Activated CD4-positive, alpha-beta T cell treated with anti-CD3 and anti-CD28 coated beads, Interleukin-10, Interleukin-2, amounts not matched to agents 100 ng/mL and 50 ng/mL, durations not matched to agents 16 hours and 8 hours (primary cell): ENCODE results near the gene CFAP65.
A peak's percentile ranks its signal among the peaks of the same experiment; 100 is the strongest.

ENCODE experiments used
- DNase-seq: peaks from one replicate; pipeline ENCODE4 v3.0.0-alpha.2; 2020

CFAP65 gene

DNA sequence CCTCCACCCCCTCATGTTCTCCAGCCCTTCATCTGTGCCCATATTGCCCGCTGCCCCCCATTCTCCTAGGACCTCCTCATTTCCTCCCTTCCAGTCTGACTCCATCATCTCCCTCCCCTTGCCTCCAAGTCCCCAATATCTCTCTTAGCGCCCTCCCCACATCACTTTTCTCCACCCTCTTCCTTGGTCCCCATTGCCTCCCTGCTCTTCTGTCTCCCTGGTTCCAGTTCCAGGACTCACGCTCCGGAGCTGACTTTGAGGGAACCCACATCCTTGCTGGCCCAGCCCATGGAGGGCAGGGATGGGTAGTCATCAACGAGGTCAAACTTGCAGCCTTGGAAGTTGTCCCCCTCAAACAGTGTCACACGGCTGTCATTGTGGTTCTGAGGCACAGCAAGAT, 50.7 kb downstream of the CFAP65 start:
- no peak for DNase-seq

- DNase-seq: no peak
These were observed 51.3 kb downstream of the CFAP65 start for GRCh38 chr2:218990052-218990451.

DNA sequence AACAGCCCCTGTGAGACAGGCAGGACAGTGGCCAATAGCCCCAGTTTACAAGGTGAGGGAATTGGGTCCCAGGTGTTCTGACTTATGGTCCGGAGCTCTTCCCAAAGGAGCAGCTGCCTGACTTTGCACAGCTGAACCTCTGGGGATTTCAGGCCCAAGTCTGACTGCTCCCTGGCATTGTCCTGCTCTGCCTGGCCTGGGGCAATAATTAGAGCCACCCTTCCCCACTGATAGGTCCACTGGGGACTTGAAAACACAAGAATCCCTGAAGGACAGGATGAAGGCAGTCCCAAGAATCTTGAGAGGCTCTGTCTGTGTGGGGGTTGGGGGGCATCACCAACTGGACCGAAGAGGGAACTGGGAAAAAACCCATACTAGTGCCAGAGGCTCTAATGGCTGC, 52.7 kb downstream of the CFAP65 start:
- DNase-seq: no peak

- DNase-seq: no peak
These were observed 53.2 kb downstream of the CFAP65 start for GRCh38 chr2:218988164-218988563.

DNA sequence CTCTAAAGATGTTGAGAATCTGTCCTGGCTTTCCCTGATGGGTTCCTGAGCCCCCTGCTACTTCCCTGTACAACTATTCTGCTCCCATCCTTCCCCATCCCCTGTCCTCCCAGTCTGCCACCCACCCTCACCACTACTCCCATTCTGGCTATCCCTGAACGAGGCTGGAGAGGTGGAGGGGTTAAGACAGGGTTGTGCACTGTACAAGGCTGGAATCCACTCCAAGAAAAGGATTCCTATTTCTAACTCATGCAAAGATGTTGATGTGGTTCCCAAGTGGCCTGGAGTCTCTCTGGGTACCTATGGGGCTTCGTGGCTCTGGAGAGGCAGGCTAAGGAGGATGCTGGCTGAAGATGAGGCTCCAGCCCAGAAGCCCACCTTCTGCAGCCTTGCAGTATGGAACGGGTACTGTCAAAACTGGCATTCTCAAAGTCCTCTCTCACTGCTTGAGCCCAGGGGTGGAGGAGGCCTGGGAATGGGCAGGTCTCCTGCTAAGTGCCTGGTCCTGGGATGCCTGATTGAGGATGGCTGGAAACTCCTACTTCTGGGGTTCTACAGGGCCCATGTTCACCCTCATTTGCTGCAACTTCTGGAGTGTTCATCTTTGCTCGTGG, 55.1 kb downstream of the CFAP65 start:
- DNase-seq: no peak

DNA sequence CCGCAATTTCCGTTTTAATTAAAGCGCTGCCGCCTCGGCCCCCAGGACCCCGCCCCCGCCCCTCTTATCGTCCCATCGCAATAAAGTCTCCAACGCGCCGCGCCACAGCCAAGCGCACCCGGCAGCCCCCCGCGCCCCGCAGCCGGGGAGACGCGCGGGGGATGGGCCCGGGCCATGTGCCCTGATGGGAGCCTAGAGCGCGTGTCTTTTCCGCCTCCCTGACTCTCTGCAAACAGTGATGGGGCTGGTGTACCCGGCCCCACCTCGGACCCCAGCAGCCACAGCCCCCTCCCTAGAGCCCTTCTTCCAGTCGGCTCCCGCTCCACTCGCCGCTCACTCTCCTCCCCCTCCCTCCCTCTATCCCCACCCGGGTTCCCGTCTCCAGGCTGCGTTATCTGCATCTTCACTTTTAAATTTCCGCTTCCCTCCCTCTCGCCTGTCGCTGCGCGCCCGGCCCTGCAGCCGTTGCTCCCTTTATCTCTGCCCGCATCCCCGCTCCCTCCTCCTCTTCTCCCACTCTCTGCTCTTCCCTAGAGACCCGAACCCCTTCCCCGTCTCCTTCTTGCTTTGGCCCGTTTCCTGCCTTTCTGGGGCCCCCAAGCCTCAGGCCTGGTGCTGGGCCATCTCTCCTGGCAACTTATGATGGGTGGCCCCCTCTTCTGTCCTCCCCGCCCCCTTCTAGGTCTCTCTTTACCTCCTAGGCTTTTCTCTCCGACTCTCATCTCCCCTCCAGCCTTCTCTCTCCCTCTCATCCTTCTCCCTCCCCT, 55.8 kb downstream of the CFAP65 start:
- DNase-seq: no peak

DNA sequence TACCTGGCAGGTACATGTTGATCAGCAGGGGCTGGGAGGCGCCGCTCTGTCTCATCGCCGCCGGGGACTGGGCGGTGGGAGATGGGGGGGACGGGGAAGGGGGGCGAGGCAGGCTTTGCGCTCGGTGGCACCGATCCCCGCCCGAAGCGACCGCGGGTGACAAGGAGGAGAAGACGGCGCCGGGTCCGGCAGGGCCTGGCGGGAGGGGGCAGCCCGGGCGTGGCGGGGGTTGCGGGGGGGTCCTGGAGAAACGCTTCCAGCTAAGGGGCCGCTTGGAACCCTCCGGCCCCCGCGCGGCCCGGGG, 56.3 kb downstream of the CFAP65 start, which contains the start of gene FEV:
TSS of gene FEV (minus strand) at position 164 of the 304 bp plus-strand sequence. CDS start at position 55, 109 bp downstream.
- no peak for DNase-seq

DNA sequence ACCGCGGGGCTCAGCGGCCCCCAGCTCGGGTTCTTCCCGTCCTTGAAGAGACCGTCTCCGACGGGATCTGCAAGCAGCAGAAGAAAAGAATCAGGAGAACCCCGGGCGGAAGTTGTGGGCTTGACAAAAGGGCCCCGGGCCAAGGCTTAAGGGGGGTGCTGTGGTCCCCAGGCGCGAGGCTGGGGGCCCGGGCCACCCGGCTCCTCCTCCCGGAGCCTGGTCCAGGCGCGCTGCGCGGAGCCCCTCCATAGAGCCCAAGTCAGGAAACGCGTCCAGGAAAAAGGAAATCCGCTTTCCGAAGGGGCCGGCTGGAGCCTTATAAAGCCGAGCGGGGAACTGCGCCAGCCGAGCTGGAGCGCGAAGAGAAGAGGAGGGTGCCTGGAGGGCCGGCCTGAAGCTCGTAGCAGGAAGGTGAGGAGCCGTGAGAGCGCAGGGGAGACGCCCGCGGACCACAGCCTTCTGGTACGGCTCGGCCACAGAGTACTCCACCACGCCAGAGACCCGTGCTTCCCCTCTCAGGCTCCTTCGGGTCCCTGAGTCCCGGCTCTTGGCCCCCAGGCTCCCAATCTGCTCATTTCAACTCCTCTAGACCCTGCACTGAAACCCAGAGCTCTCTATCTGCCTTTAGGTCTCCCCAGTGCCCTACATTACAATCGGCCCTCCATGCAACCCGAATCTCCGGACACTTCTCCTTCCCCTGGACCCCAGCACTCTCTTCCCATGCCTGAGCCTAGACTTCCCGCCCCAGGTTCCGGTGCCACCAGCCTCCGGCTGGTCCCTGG, 56.9 kb downstream of the CFAP65 start:
- no peak for DNase-seq

DNA sequence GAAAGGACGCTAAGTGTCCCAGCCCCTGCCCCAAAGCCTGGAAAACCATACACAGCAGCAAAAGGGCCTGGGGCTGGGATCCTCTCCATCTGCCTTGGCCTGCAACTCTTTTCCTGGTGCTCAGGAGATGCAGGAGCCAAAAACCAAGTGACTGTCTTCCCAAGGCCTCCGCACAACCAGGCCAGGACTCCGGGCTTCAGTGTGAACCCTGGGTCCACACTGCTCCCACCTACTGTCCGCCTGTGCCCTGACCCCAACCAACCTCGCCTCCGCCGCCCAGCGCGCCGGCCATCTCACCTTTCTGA, 57.4 kb downstream of the CFAP65 start:
- no peak for DNase-seq

- DNase-seq: no peak
These were observed 57.9 kb downstream of the CFAP65 start for GRCh38 chr2:218983263-218983933.

DNA sequence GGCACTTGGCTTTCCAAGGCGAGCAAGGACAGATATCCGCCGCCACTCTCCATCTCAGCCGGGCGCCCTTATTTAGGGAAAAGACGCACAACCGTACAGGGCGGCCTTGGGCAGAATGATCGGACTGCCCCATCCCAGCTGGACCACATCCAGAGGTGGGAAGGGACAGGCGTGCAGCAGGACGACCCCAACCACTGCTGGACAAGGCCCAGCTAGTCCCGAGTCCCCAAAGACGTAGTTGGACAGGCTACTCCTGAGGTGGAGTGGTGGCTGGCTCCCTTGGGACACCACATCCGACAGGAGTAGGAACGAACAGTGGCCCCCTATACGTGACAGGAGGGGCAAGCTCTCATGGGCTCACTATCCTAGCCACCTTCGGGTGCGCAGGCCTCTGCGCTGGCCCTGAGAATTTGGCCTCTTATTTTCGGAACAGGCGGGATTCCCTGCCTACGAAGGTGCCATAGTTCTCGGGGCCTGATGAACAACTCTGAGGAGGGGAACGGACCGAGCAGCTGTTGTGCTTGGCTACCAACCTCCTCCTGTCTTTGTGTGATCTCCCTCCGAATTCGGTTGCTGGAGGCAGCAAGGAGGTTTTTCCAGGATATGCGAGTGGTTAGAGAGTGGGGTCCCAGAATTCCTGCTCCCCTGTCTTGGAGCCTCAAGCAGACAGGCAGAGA, 58.6 kb downstream of the CFAP65 start:
- no peak for DNase-seq

GRCh38 chr2:218981881-218982585, 59.3 kb downstream of the CFAP65 start:
- peak; percentile 39 for DNase-seq

DNA sequence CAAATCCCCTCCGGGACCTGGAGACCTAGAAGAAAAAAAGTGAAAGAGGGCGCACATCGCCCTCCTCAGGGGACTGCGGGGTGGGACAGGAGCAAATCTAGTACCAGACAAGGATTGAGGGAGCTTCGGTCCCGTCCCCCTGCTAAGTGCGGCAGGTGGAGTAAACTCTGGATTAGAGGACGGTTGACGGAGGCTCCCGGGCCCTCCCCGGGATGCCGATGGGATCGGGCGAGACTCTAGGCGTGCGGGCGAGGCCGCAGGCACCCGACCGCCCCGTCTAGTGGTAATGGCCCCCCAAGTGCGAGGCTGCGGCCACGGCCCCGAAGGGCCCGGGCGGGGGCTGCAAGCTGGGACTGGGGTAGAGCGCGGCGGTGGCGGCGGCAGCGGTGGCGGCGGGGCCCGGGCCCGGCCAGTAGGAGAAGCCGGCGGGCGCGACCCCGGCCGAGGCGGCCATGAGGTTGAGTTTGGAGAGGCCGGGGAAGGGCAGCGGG, 59.9 kb downstream of the CFAP65 start:
- no peak for DNase-seq

- DNase-seq: no peak
These were observed 60.5 kb downstream of the CFAP65 start for GRCh38 chr2:218980735-218981389.

DNA sequence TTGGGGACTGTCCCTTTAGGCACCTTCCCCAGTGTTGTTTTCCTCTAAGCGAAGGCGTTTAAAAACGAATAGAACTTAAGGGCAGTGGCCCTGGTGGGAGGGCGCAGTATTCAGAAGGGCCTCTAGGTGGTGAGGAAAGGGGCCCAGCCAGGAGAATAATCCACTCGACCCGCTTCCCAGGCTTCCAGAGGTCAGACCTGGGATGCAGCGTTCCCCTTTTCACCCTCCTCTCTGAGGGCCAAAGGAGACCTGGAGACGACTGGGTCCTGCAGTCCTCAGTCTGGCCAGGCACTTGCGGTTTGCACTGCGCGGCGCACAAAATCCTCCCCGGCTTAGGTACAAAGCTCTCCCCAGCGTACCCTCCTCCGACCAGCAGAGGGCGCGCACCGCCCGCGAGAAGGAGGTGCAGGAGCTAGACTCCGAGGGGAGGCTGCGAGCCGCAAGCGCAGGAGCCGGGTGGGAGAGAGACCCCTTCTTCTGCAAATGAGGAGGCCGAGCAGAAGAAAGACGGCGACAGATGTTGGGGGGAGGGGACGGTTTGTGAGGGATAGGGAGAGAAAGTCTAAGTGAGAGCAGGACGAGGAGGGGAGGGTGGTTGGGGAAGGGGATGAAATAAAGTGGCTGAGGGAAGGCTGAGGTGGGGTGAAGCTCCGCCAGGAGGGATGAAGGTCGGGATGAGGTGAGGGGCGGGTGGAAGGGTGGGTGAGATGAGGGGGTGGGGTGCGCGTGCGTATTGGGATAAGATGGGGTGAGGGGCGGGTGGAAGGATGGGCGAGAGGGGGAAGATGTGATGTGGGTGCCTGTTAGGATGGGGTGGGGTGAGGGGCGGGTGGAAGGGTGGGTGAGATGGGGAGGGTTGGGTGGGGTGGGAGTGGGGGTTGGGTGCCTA, 61.2 kb downstream of the CFAP65 start:
- DNase-seq: peak; percentile 89

- DNase-seq: no peak
These were observed 66.1 kb downstream of the CFAP65 start for GRCh38 chr2:218975060-218975777.

DNA sequence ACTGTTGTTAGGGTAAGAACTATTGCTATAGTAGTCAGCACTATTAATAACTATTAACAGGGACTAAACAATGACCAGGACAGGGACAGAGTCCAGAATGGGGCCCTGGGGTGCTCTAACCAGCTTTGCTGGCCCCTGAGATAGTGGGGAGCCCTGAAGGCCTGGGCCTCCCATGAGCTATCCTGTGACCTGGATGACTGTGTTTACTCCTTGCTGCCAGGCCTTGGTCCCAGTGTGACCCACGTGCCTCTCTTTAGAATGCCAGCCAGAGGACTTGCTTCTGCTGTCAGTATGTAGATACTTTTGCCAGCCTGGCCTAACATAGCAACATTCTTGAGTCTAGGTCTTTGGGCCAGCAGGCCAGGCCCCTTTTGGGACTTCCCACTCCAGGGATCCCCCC, 70.4 kb downstream of the CFAP65 start:
- DNase-seq: no peak

GRCh38 chr2:218964041-218964771, 77.1 kb downstream of the CFAP65 start:
- no peak for DNase-seq

- DNase-seq: no peak
These were observed 77.7 kb downstream of the CFAP65 start for GRCh38 chr2:218963601-218964000.
